HepG2 (cell line): ENCODE data around the gene S100A12. TPM values are rescaled to one million over a fixed set of nuclear protein-coding genes. Genes with fewer than 3 reads are reported as not detected.

Experiments
- BATF2 ChIP-seq: sonication (generic); formaldehyde crosslinking; IDR thresholded peaks from 2 replicates; pipeline ENCODE4 v1.8.0; 2022; ENCODE audit warnings: mild to moderate bottlenecking, missing genetic modification reagents, moderate library complexity
- CBFB ChIP-seq: sonication (generic); formaldehyde crosslinking; IDR thresholded peaks from 2 replicates; pipeline ENCODE4 v1.4.0; 2020; ENCODE audit warnings: missing genetic modification reagents
- DMTF1 ChIP-seq: sonication (generic); formaldehyde crosslinking; IDR thresholded peaks from 2 replicates; pipeline ENCODE4 v1.4.0; 2020; ENCODE audit warnings: mild to moderate bottlenecking, missing genetic modification reagents
- ELK4 ChIP-seq: sonication (generic); formaldehyde crosslinking; IDR thresholded peaks from 2 replicates; pipeline ENCODE4 v1.9.0; 2021; ENCODE audit warnings: missing genetic modification reagents, borderline replicate concordance
- MIER2 ChIP-seq: IDR thresholded peaks from 2 replicates; pipeline ENCODE4 v1.6.1; 2016; ENCODE audit warnings: missing biosample characterization, missing genetic modification reagents
- NR3C1 ChIP-seq: sonication (generic); formaldehyde crosslinking; IDR thresholded peaks from 2 replicates; pipeline ENCODE4 v1.4.0; 2020; ENCODE audit warnings: missing genetic modification reagents
- PAX8 ChIP-seq: sonication (generic); formaldehyde crosslinking; IDR thresholded peaks from 2 replicates; pipeline ENCODE4 v1.8.0; 2022; ENCODE audit warnings: mild to moderate bottlenecking, missing genetic modification reagents, borderline replicate concordance
- POLR2AphosphoS5 ChIP-seq: IDR thresholded peaks from 2 replicates; pipeline ENCODE4 v1.6.1; 2012; ENCODE audit warnings: low read depth, low read length
- PRDM10 ChIP-seq: sonication (generic); formaldehyde crosslinking; IDR thresholded peaks from 2 replicates; pipeline ENCODE4 v1.4.0; 2020; ENCODE audit warnings: low read depth, missing genetic modification reagents
- REL ChIP-seq: sonication (generic); formaldehyde crosslinking; conservative IDR thresholded peaks from 2 replicates; pipeline ENCODE4 v1.8.0; 2022; ENCODE audit warnings: mild to moderate bottlenecking, missing genetic modification reagents, moderate library complexity
- RFXAP ChIP-seq: sonication (generic); formaldehyde crosslinking; IDR thresholded peaks from 2 replicates; pipeline ENCODE4 v1.4.0; 2020; ENCODE audit warnings: missing genetic modification reagents, borderline replicate concordance
- SUZ12 ChIP-seq: fragments of 150-350 bp; IDR thresholded peaks from 2 replicates; pipeline ENCODE4 v1.6.1; 2014; ENCODE audit warnings: low read depth, low read length
- TRIM24 ChIP-seq: sonication (generic); formaldehyde crosslinking; IDR thresholded peaks from 2 replicates; pipeline ENCODE4 v1.8.0; 2022; ENCODE audit warnings: mild to moderate bottlenecking, missing genetic modification reagents
- ZBTB43 ChIP-seq: sonication (generic); formaldehyde crosslinking; conservative IDR thresholded peaks from 2 replicates; pipeline ENCODE4 v1.4.0; 2020; ENCODE audit warnings: missing genetic modification reagents
- ZMAT5 ChIP-seq: sonication (generic); formaldehyde crosslinking; IDR thresholded peaks from 2 replicates; pipeline ENCODE4 v1.5.0; 2020; ENCODE audit warnings: mild to moderate bottlenecking, low read depth, missing genetic modification reagents, borderline replicate concordance
- ZNF207 ChIP-seq: fragments of 450-650 bp; IDR thresholded peaks from 2 replicates; pipeline ENCODE4 v1.6.1; 2016; ENCODE audit warnings: antibody characterized with exemption, borderline replicate concordance
- ZNF274 ChIP-seq: sonication (generic); formaldehyde crosslinking; IDR thresholded peaks from 2 replicates; pipeline ENCODE4 v1.5.1; 2020; ENCODE audit warnings: mild to moderate bottlenecking, missing genetic modification reagents
- ZNF275 ChIP-seq: sonication (generic); formaldehyde crosslinking; IDR thresholded peaks from 2 replicates; pipeline ENCODE4 v1.8.0; 2022; ENCODE audit warnings: missing genetic modification reagents, mild to moderate bottlenecking, inconsistent platforms, borderline replicate concordance
- ZNF672 ChIP-seq: sonication (generic); formaldehyde crosslinking; IDR thresholded peaks from 2 replicates; pipeline ENCODE4 v1.8.1; 2022; ENCODE audit warnings: missing genetic modification reagents
- polyA plus RNA-seq, 8 experiments: library from polyadenylated mRNA; depleted of rRNA in 3 of 8; stranded (reverse) in 7 of 8; unstranded in 1 of 8; fragments of >200 nt; fragmentation: Illumina TruSeq in 4 of 8; extraction: Trizol in 4 of 8; gene quantifications; 2 replicates each; pipeline versions ENCODE4 v1.2.1 to v1.2.3, GENCODE V29; 2011 to 2016; ENCODE audit warnings: low read depth in 4 of 8, missing spikeins in 1 of 8, mixed read lengths in 1 of 8; ENCODE audit not compliant: insufficient read depth in 1 of 8
- total RNA-seq, 5 experiments: library from RNA; depleted of rRNA; stranded (reverse); fragments of >200 nt; fragmentation: Illumina TruSeq; extraction: Trizol; gene quantifications; 2 replicates each; pipeline ENCODE4 v1.2.3, GENCODE V29; 2016; ENCODE audit warnings: low read depth in 1 of 5

The S100A12 gene
- total and polyA plus RNA-seq, 2 of the 13 experiments (the other 11 are each of a cell fraction or from before 2014, with no cell fraction given): not detected

GRCh38 chr1:153422450-153423068, 47.1 kb upstream of the S100A12 start (continued):
- TF ChIP-seq ELK4 (CRISPR knock-in tag) (no peak), CBFB (CRISPR knock-in tag) (no peak), PAX8 (CRISPR knock-in tag) (no peak), NR3C1 (CRISPR knock-in tag) (no peak), ZNF672 (CRISPR knock-in tag) (no peak), ZNF207 (no peak), DMTF1 (CRISPR knock-in tag) (no peak), MIER2 (CRISPR knock-in tag) (peak; percentile 98), ZNF275 (no peak), ZBTB43 (peak; percentile 69; the same call in 1 of the 2 replicates), POLR2AphosphoS5 (no peak), REL (no peak), ZMAT5 (CRISPR knock-in tag) (no peak), SUZ12 (no peak), TRIM24 (CRISPR knock-in tag) (no peak), ZNF274 (CRISPR knock-in tag) (no peak), PRDM10 (CRISPR knock-in tag) (no peak), RFXAP (0 out of 2 replicates have a peak, but pooled peaks have one; percentile 21), BATF2 (no peak)
